NCI-H2029 (cell line): ENCODE data around the gene AGBL5.
"Not testable (repeated sequence)": the region's sequence is repeated elsewhere in the genome, so short reads cannot be mapped to it uniquely, and the experiment has no call there.

Experiments used
- DNase-seq: peaks from one replicate; lab custom pipeline; 2025; lab: John Stamatoyannopoulos, UW

The AGBL5 gene

GRCh38 chr2:27053321-27053720 is 1.9 kb downstream of the AGBL5 start:
- DNase-seq, result no peak

- DNase-seq, result no peak
Measured at GRCh38 chr2:27053776-27054175, 2.3 kb downstream of the AGBL5 start.

GRCh38 chr2:27054721-27055120 is 3.3 kb downstream of the AGBL5 start:
- no peak for DNase-seq

- DNase-seq, result no peak
Measured at GRCh38 chr2:27057184-27057583, 5.7 kb downstream of the AGBL5 start.

- DNase-seq, result no peak
Measured at GRCh38 chr2:27058210-27058609, 6.7 kb downstream of the AGBL5 start.

- no peak for DNase-seq
Measured at GRCh38 chr2:27059141-27059820, 7.8 kb downstream of the AGBL5 start.

GRCh38 chr2:27060323-27060722 is 8.9 kb downstream of the AGBL5 start:
- DNase-seq, result no peak

GRCh38 chr2:27065128-27065527 is 13.7 kb downstream of the AGBL5 start:
- no peak for DNase-seq

GRCh38 chr2:27067385-27067784 is 15.9 kb downstream of the AGBL5 start:
- DNase-seq, result no peak

GRCh38 chr2:27069436-27069835 is 18.0 kb downstream of the AGBL5 start:
- DNase-seq, result no peak

GRCh38 chr2:27069961-27070618 is 18.6 kb downstream of the AGBL5 start:
- no peak for DNase-seq

GRCh38 chr2:27070653-27071276 is 19.3 kb downstream of the AGBL5 start:
- DNase-seq, result no peak

GRCh38 chr2:27071277-27071989 is 20.0 kb downstream of the AGBL5 start, which contains the start of gene OST4:
OST4 (minus strand) TSS chr2:27071654.
- DNase-seq, result peak; percentile 83

- no peak for DNase-seq
Measured at GRCh38 chr2:27071990-27072830, 20.7 kb downstream of the AGBL5 start.

- no peak for DNase-seq
Measured at GRCh38 chr2:27072920-27073319, 21.5 kb downstream of the AGBL5 start.

GRCh38 chr2:27073782-27074181 is 22.3 kb downstream of the AGBL5 start:
- no peak for DNase-seq

GRCh38 chr2:27074738-27075565 is 23.5 kb downstream of the AGBL5 start:
- peak; percentile 17 for DNase-seq

GRCh38 chr2:27075566-27075871 is 24.1 kb downstream of the AGBL5 start:
- DNase-seq, result not testable (repeated sequence)

GRCh38 chr2:27076323-27076722 is 24.9 kb downstream of the AGBL5 start:
- no peak for DNase-seq

- DNase-seq, result no peak
Measured at GRCh38 chr2:27077231-27077630, 25.8 kb downstream of the AGBL5 start.
